GM23248 (cell line): ENCODE results near the gene SLC38A11. TPM values are rescaled to one million over a fixed set of nuclear protein-coding genes. Genes with fewer than 3 reads are reported as not detected.
"Not testable (repeated sequence)": the region's sequence is repeated elsewhere in the genome, so short reads cannot be mapped to it uniquely, and the experiment has no call there.

Source experiments
- DNase-seq: peaks from one replicate; pipeline ENCODE4 v3.0.0-alpha.2; 2015
- H2AFZ ChIP-seq: fragments of 200-600 bp; sonication (generic); 2 replicates; pipeline ENCODE4 v1.6.1; 2016; ENCODE audit warnings: antibody characterized with exemption
- H3F3A ChIP-seq: fragments of 200-600 bp; sonication (generic); 2 replicates; pipeline ENCODE4 v1.6.1; 2016; ENCODE audit warnings: mild to moderate bottlenecking, antibody characterized with exemption, mixed run types; ENCODE audit not compliant: insufficient read depth
- H3K27ac ChIP-seq: fragments of 200-600 bp; sonication (generic); 2 replicates; pipeline ENCODE4 v1.5.1; 2016; ENCODE audit warnings: mild to moderate bottlenecking
- H3K27me3 ChIP-seq: fragments of 200-600 bp; sonication (generic); replicated peaks from 2 replicates; pipeline ENCODE4 v1.6.1; 2016; ENCODE audit warnings: mild to moderate bottlenecking; ENCODE audit not compliant: insufficient read depth
- H3K36me3 ChIP-seq: fragments of 200-600 bp; sonication (generic); 2 replicates; pipeline ENCODE4 v1.6.1; 2016; ENCODE audit warnings: low read depth, mild to moderate bottlenecking
- H3K4me1 ChIP-seq: fragments of 200-600 bp; sonication (generic); 2 replicates; pipeline ENCODE4 v1.6.1; 2016; ENCODE audit warnings: mild to moderate bottlenecking; ENCODE audit not compliant: insufficient read depth
- H3K4me2 ChIP-seq: fragments of 200-600 bp; sonication (generic); one replicate; pipeline ENCODE4 v1.6.1; 2016; ENCODE audit warnings: mild to moderate bottlenecking; ENCODE audit not compliant: unreplicated experiment
- H3K4me3 ChIP-seq: fragments of 200-600 bp; sonication (generic); 2 replicates; pipeline ENCODE4 v1.5.1; 2016; ENCODE audit warnings: mild to moderate bottlenecking
- H3K79me2 ChIP-seq: fragments of 200-600 bp; sonication (generic); 2 replicates; pipeline ENCODE4 v1.6.1; 2016; ENCODE audit warnings: mild to moderate bottlenecking; ENCODE audit not compliant: insufficient read depth
- H3K9ac ChIP-seq: fragments of 200-600 bp; sonication (generic); 2 replicates; pipeline ENCODE4 v1.6.1; 2016; ENCODE audit warnings: mild to moderate bottlenecking
- H3K9me2 ChIP-seq: fragments of 200-600 bp; sonication (generic); 2 replicates; pipeline ENCODE4 v1.6.1; 2016; ENCODE audit warnings: mixed run types, mild to moderate bottlenecking, moderate library complexity; ENCODE audit not compliant: insufficient read depth
- H3K9me3 ChIP-seq: fragments of 200-600 bp; sonication (generic); one replicate; pipeline ENCODE4 v1.6.1; 2017; ENCODE audit warnings: low read depth
- H4K20me1 ChIP-seq: fragments of 200-600 bp; sonication (generic); 2 replicates; pipeline ENCODE4 v1.6.0; 2016; ENCODE audit not compliant: insufficient read depth
- EZH2 ChIP-seq: fragments of 200-600 bp; sonication (generic); IDR thresholded peaks from 2 replicates; pipeline ENCODE4 v1.6.1; 2018; ENCODE audit warnings: antibody characterized with exemption, mild to moderate bottlenecking; ENCODE audit not compliant: insufficient read depth, poor library complexity, severe bottlenecking
- EZH2phosphoT487 ChIP-seq: fragments of 200-600 bp; sonication (generic); IDR thresholded peaks from 2 replicates; pipeline ENCODE4 v1.6.1; 2018; ENCODE audit warnings: antibody characterized with exemption, moderate library complexity, mild to moderate bottlenecking, low read depth; ENCODE audit not compliant: insufficient read depth
- WGBS, 2 experiments: methylation state at CpG; one replicate each; pipeline ENCODE4 v1.1.6; 2015 to 2017; ENCODE audit warnings: low lambda C conversion rate in 2 of 2, low coverage in 1 of 2; ENCODE audit errors: missing lambda C conversion rate in 2 of 2; 5-methylcytosine and 5-hydroxymethylcytosine counted together
- in situ Hi-C: fragments of 300-500 bp; cut with MboI; formaldehyde crosslinking; loops from 2 replicates; pipeline ENCODE4 v1.15.0; 2020
- polyA plus RNA-seq: library from polyadenylated mRNA; unstranded; fragments of >200 nt; fragmentation: Nextera tagmentation; extraction: Ambion mirVana; gene quantifications from 2 replicates; pipeline ENCODE4 v1.2.1, GENCODE V29; 2016
- total RNA-seq: library from RNA; depleted of rRNA; stranded (reverse); fragments of >200 nt; shearing (Covaris generic); gene quantifications from 2 replicates; pipeline ENCODE4 v1.2.3, GENCODE V29; 2014

The SLC38A11 gene
- total and polyA plus RNA-seq, 2 experiments from 2014 or later: not detected

GRCh38 chr2:164993287-164994016 is 38.1 kb upstream of the SLC38A11 start:
- H3K4me2 ChIP-seq: no peak overlapping the region
- peaks cover 16% of the 10 kb centered on the region for H3K4me1 ChIP-seq
- H4K20me1 ChIP-seq: no peaks in the 10 kb centered on the region
- H3K27me3 ChIP-seq: no peaks in the 10 kb centered on the region
- no peak overlapping the region for H3K9ac ChIP-seq
- no peak overlapping the region for H3K27ac ChIP-seq
- no peak for DNase-seq
- no peak for TF ChIP-seq EZH2
- no peak for TF ChIP-seq EZH2phosphoT487
- H3K9me3 ChIP-seq: no peaks in the 10 kb centered on the region
- H3K9me2 ChIP-seq: no peaks in the 10 kb centered on the region
- no peaks in the 10 kb centered on the region for H3K79me2 ChIP-seq
- H2AFZ ChIP-seq: no peak overlapping the region
- in situ Hi-C loops: no loop called here
- H3K36me3 ChIP-seq: no peaks in the 10 kb centered on the region
- H3F3A ChIP-seq: peaks cover 9% of the 10 kb centered on the region; the same call in 1 of the 2 replicates
- no peak overlapping the region for H3K4me3 ChIP-seq
- WGBS, 2 experiments: 81 to 86% methylated on average over 19 of the region's 19 CpGs

DNA sequence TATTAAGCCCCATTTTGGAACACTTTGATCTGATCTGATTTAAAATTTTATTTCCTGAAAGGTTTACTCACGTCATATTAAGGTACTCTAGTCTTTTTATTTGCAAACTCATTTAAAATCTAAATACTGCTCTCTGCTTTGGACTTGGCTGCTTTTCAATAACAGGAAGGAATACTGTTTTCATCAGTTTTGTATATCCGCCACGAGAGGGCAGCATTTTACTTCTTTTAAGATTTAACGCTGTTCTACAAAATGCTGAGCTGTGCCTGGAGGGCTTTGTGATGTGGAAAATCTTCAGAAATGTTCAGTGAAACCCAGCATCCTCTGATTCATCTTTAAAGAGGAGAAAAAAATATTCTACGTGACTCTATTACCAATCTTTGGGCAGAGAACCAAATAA is 37.5 kb upstream of the SLC38A11 start:
- Histone ChIP-seq H3F3A (peaks cover 9% of the 10 kb centered on the region; the same call in 1 of the 2 replicates), H4K20me1 (no peaks in the 10 kb centered on the region), H2AFZ (no peak overlapping the region), H3K36me3 (no peaks in the 10 kb centered on the region), H3K9me3 (no peaks in the 10 kb centered on the region), H3K4me2 (no peak overlapping the region), H3K27me3 (no peaks in the 10 kb centered on the region), H3K9me2 (no peaks in the 10 kb centered on the region), H3K9ac (no peak overlapping the region), H3K4me1 (peaks cover 16% of the 10 kb centered on the region), H3K79me2 (no peaks in the 10 kb centered on the region), H3K4me3 (no peak overlapping the region), H3K27ac (no peak overlapping the region)
- WGBS, 2 experiments: 0 to 2% methylated on average over 5 of the region's 5 CpGs
- in situ Hi-C loops: no loop called here
- peak; percentile 90 for DNase-seq
- TF ChIP-seq EZH2phosphoT487 (no peak), EZH2 (no peak)

GRCh38 chr2:164992093-164992454 is 36.7 kb upstream of the SLC38A11 start:
- peak overlapping the region; percentile 15; the same call in 1 of the 2 replicates for H2AFZ ChIP-seq
- H3K9me3 ChIP-seq: not testable (repeated sequence)

GRCh38 chr2:164991361-164992092 is 36.2 kb upstream of the SLC38A11 start:
- peak overlapping the region; percentile 15; the same call in 1 of the 2 replicates for H2AFZ ChIP-seq
- H3K4me1 ChIP-seq: peaks cover 16% of the 10 kb centered on the region
- H3F3A ChIP-seq, H3K27me3 ChIP-seq, H3K9me2 ChIP-seq, H3K9ac ChIP-seq, H3K4me3 ChIP-seq, H3K79me2 ChIP-seq, H3K36me3 ChIP-seq, H4K20me1 ChIP-seq, H3K9me3 ChIP-seq, in situ Hi-C loops: not testable (repeated sequence)
- H3K4me2 ChIP-seq: peak overlapping the region; percentile 35
- H3K27ac ChIP-seq: peak overlapping the region; percentile 61
- peak; percentile 34 for DNase-seq

More at GRCh38 chr2:164992093-164992454, 36.7 kb upstream of the SLC38A11 start:
- H4K20me1 ChIP-seq, in situ Hi-C loops, H3F3A ChIP-seq, H3K9me2 ChIP-seq, H3K4me3 ChIP-seq, H3K36me3 ChIP-seq, H3K4me2 ChIP-seq, H3K27me3 ChIP-seq, H3K9ac ChIP-seq, DNase-seq, H3K79me2 ChIP-seq: not testable (repeated sequence)
- Histone ChIP-seq H3K4me1 (peaks cover 16% of the 10 kb centered on the region), H3K27ac (peak overlapping the region; percentile 61; the same call in 1 of the 2 replicates)

DNA sequence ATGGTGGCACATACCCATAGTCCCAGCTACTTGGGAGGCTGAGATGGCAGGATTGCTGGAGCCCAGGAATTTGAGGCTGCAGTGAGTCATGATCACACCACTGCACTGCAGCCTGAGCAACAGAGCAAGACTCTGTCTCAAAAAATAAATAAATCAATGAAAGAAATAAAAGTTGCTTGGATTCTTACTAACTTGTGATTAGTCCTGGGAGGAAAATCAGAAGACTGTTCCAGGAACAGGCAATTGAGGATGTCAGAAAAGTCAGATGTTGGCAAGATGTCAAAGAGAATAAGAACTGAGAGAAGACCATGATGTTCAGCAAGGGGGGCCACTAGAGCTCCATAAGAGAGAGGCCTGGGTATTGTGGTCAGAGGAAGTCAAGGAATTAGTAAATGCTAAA is 35.6 kb upstream of the SLC38A11 start:
- not testable (repeated sequence) for H3K4me3 ChIP-seq

DNA sequence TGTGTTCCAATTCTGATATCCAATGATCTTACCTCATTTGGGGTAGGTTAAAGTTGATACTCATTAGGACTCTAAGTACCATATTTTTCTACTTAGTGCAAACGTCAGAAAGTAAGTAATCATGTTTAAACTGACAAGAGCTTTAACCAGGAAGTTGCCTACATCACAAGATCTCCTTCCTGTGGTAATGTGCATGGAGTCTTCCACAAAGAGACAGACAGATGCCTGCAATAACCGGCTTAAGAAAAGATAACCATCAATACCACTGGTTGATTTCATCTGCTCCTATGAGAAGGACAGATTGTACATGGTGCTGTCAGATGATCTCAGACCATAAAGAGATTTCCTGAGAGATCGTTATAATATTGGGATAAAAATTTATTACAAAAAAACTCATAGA is 33.5 kb upstream of the SLC38A11 start:
- not testable (repeated sequence) for H3K36me3 ChIP-seq, DNase-seq, H3K27ac ChIP-seq, H3K9ac ChIP-seq, H3K4me2 ChIP-seq, H2AFZ ChIP-seq, H4K20me1 ChIP-seq, H3K27me3 ChIP-seq, H3K9me3 ChIP-seq, H3K9me2 ChIP-seq, H3K4me3 ChIP-seq, H3K79me2 ChIP-seq
- Histone ChIP-seq H3F3A (peaks cover 19% of the 10 kb centered on the region; the same call in 1 of the 2 replicates), H3K4me1 (peaks cover 33% of the 10 kb centered on the region)
- in situ Hi-C loops: loop anchor here (10.0 kb wide), 1 partner anchor 254 kb away; no protein-coding TSS in a partner anchor
- 94 to 98% methylated on average over 3 of the region's 3 CpGs for WGBS, 2 experiments

More for the DNA sequence above, 35.6 kb upstream of the SLC38A11 start:
- Histone ChIP-seq H3K27ac (peak overlapping the region; percentile 61), H3K4me1 (peaks cover 21% of the 10 kb centered on the region), H3K9ac (0 out of 2 replicates have a peak overlapping the region, but pooled peaks have one; percentile 27)
- H3K9me3 ChIP-seq, in situ Hi-C loops, H3K36me3 ChIP-seq, H3K9me2 ChIP-seq, H4K20me1 ChIP-seq, H3K4me2 ChIP-seq, H3F3A ChIP-seq, H3K27me3 ChIP-seq, H2AFZ ChIP-seq, H3K79me2 ChIP-seq: not testable (repeated sequence)
- DNase-seq: peak; percentile 51

DNA sequence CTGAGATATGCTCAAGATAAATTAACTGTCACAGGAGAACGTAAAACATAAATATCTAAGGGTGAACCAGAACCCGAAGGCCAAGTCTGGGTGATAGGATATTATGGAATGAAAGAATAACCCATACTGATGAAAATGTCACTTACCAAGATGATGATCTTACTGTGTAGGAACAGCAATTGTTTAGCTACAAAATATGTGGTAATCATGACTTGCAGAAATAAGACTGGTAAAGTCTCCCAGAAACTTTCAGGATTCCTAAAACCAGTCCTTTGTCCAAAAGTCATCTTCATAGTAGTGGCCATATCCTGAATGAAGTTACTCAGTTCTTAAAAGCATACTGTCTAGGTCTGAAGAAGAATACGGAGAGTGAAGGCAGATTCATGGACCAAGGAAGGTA is 30.7 kb upstream of the SLC38A11 start:
- not testable (repeated sequence) for H4K20me1 ChIP-seq, H3K27me3 ChIP-seq, H3K4me3 ChIP-seq, H3K9ac ChIP-seq, H3K9me2 ChIP-seq, DNase-seq, H3K79me2 ChIP-seq, H2AFZ ChIP-seq, H3K36me3 ChIP-seq, H3K4me2 ChIP-seq, H3K9me3 ChIP-seq
- in situ Hi-C loops: loop anchor here (10.0 kb wide), 1 partner anchor 251 kb away; no protein-coding TSS in a partner anchor
- Histone ChIP-seq H3K27ac (0 out of 2 replicates have a peak overlapping the region, but pooled peaks have one; percentile 6), H3F3A (peaks cover 26% of the 10 kb centered on the region), H3K4me1 (peaks cover 34% of the 10 kb centered on the region)
- 62 to 65% methylated on average over 3 of the region's 3 CpGs for WGBS, 2 experiments
